H9 (cell line): Measurements from ENCODE around the gene LIG3. TPM values are rescaled to one million over a fixed set of nuclear protein-coding genes. Genes with fewer than 3 reads are reported as not detected.

ENCODE experiments used
- DNase-seq: peaks from one replicate; pipeline ENCODE4 v3.0.0-alpha.2; 2017
- H2AFZ ChIP-seq: one replicate; pipeline ENCODE4 v1.6.1; 2013; ENCODE audit warnings: mild to moderate bottlenecking, low read length, control low read depth, moderate library complexity
- H2AK5ac ChIP-seq: 2 replicates; pipeline ENCODE4 v1.6.1; 2013; ENCODE audit warnings: low read length, control low read depth, mixed read lengths; ENCODE audit not compliant: insufficient read length
- H2BK120ac ChIP-seq: one replicate; pipeline ENCODE4 v1.6.1; 2013; ENCODE audit warnings: low read depth, mild to moderate bottlenecking, low read length, control low read depth, inconsistent platforms; ENCODE audit not compliant: poor library complexity, severe bottlenecking
- H2BK12ac ChIP-seq: 2 replicates; pipeline ENCODE4 v1.6.1; 2013; ENCODE audit warnings: low read length, control low read depth, mixed read lengths, low read depth; ENCODE audit not compliant: insufficient read length
- H2BK15ac ChIP-seq: 2 replicates; pipeline ENCODE4 v1.6.1; 2013; ENCODE audit warnings: low read depth, low read length, control low read depth
- H2BK20ac ChIP-seq: one replicate; pipeline ENCODE4 v1.6.1; 2013; ENCODE audit warnings: low read depth, mild to moderate bottlenecking, low read length, control low read depth, inconsistent platforms; ENCODE audit not compliant: poor library complexity, severe bottlenecking
- H2BK5ac ChIP-seq: 2 replicates; pipeline ENCODE4 v1.6.1; 2013; ENCODE audit warnings: low read length, control low read depth, mixed read lengths; ENCODE audit not compliant: insufficient read length
- H3K14ac ChIP-seq: 2 replicates; pipeline ENCODE4 v1.6.1; 2013; ENCODE audit warnings: low read length, control low read depth; ENCODE audit not compliant: insufficient read depth
- H3K18ac ChIP-seq: 2 replicates; pipeline ENCODE4 v1.6.1; 2013; ENCODE audit warnings: low read depth, mild to moderate bottlenecking, mixed read lengths, low read length, control low read depth; ENCODE audit not compliant: insufficient read length
- H3K23ac ChIP-seq: 2 replicates; pipeline ENCODE4 v1.6.1; 2013; ENCODE audit warnings: low read length, control low read depth, mixed read lengths, low read depth; ENCODE audit not compliant: insufficient read length
- H3K23me2 ChIP-seq: 2 replicates; pipeline ENCODE4 v1.6.1; 2013; ENCODE audit warnings: low read depth, mild to moderate bottlenecking, mixed read lengths, low read length, control low read depth; ENCODE audit not compliant: insufficient read length, poor library complexity, severe bottlenecking
- H3K27ac ChIP-seq: 2 replicates; pipeline ENCODE4 v1.5.1; 2013; ENCODE audit warnings: low read length, control low read depth, mixed read lengths, low read depth; ENCODE audit not compliant: insufficient read length
- H3K27me3 ChIP-seq: 2 replicates; pipeline ENCODE4 v1.6.1; 2013; ENCODE audit warnings: low read length, control low read depth, inconsistent platforms; ENCODE audit not compliant: insufficient read depth
- H3K4ac ChIP-seq: 2 replicates; pipeline ENCODE4 v1.6.1; 2013; ENCODE audit warnings: low read depth, mild to moderate bottlenecking, control low read depth, inconsistent platforms, low read length, moderate library complexity
- H3K4me1 ChIP-seq: 2 replicates; pipeline ENCODE4 v1.6.1; 2013; ENCODE audit warnings: low read length, control low read depth, inconsistent platforms; ENCODE audit not compliant: insufficient read depth
- H3K4me2 ChIP-seq: 2 replicates; pipeline ENCODE4 v1.6.1; 2013; ENCODE audit warnings: low read length, control low read depth, mixed read lengths; ENCODE audit not compliant: insufficient read length, insufficient read depth
- H3K56ac ChIP-seq: 2 replicates; pipeline ENCODE4 v1.6.1; 2013; ENCODE audit warnings: low read depth, mild to moderate bottlenecking, mixed read lengths, low read length, control low read depth; ENCODE audit not compliant: insufficient read length
- H3K79me1 ChIP-seq: 2 replicates; pipeline ENCODE4 v1.6.1; 2013; ENCODE audit warnings: low read depth, mild to moderate bottlenecking, moderate library complexity, low read length, control low read depth, inconsistent platforms; ENCODE audit not compliant: insufficient read depth, poor library complexity, severe bottlenecking
- H3K79me2 ChIP-seq: 2 replicates; pipeline ENCODE4 v1.6.1; 2013; ENCODE audit warnings: low read length, control low read depth, inconsistent platforms; ENCODE audit not compliant: insufficient read depth
- H3K9ac ChIP-seq: 2 replicates; pipeline ENCODE4 v1.6.1; 2013; ENCODE audit warnings: low read length, control low read depth, mixed read lengths; ENCODE audit not compliant: insufficient read length; ENCODE audit errors: extremely low read depth
- H3K9me3 ChIP-seq: one replicate; pipeline ENCODE4 v1.6.1; 2013; ENCODE audit warnings: low read depth, low read length, inconsistent platforms; ENCODE audit not compliant: control insufficient read depth
- H3T11ph ChIP-seq: one replicate; pipeline ENCODE4 v1.6.1; 2013; ENCODE audit warnings: mild to moderate bottlenecking, low read length, control low read depth, inconsistent platforms
- H4K20me1 ChIP-seq: one replicate; pipeline ENCODE4 v1.6.1; 2013; ENCODE audit not compliant: control insufficient read depth, insufficient read length, insufficient read depth
- H4K5ac ChIP-seq: 2 replicates; pipeline ENCODE4 v1.6.1; 2013; ENCODE audit warnings: low read depth, mild to moderate bottlenecking, mixed read lengths, low read length, control low read depth; ENCODE audit not compliant: insufficient read length
- H4K8ac ChIP-seq: replicated peaks from 2 replicates; pipeline ENCODE4 v1.6.1; 2013; ENCODE audit warnings: low read length, control low read depth, mixed read lengths, low read depth; ENCODE audit not compliant: insufficient read length
- H4K91ac ChIP-seq: 2 replicates; pipeline ENCODE4 v1.6.1; 2013; ENCODE audit warnings: low read depth, mild to moderate bottlenecking, moderate library complexity, mixed read lengths, low read length, control low read depth; ENCODE audit not compliant: insufficient read length
- H3K27ac Mint-ChIP-seq, 3 experiments: 2 replicates in 2 of 3; 3 replicates in 1 of 3; pipeline ENCODE4 v1.8.0; 2020 to 2021; ENCODE audit warnings: mixed read lengths in 3 of 3, mild to moderate bottlenecking in 1 of 3, moderate library complexity in 1 of 3
- H3K27me3 Mint-ChIP-seq: 2 replicates; pipeline ENCODE4 v1.8.0; 2021; ENCODE audit warnings: low read depth, mild to moderate bottlenecking, moderate library complexity, mixed read lengths
- H3K36me3 Mint-ChIP-seq, 3 experiments: 2 replicates in 2 of 3; 3 replicates in 1 of 3; pipeline ENCODE4 v1.8.0; 2020 to 2021; ENCODE audit warnings: low read depth in 3 of 3, mixed read lengths in 3 of 3; ENCODE audit not compliant: insufficient read depth in 1 of 3
- H3K4me1 Mint-ChIP-seq, 2 experiments: 2 replicates each; pipeline ENCODE4 v1.8.0; 2020; ENCODE audit warnings: mixed read lengths in 2 of 2
- H3K4me3 Mint-ChIP-seq, 2 experiments: 2 replicates in 1 of 2; 3 replicates in 1 of 2; pipeline ENCODE4 v1.8.0; 2020 to 2021; ENCODE audit warnings: mild to moderate bottlenecking in 2 of 2, mixed read lengths in 2 of 2, moderate library complexity in 1 of 2
- H3K9me3 Mint-ChIP-seq, 2 experiments: 2 replicates in 1 of 2; 3 replicates in 1 of 2; pipeline ENCODE4 v1.8.0; 2020; ENCODE audit warnings: mild to moderate bottlenecking in 2 of 2, mixed read lengths in 2 of 2, moderate library complexity in 1 of 2
- WGBS: extraction: QIAGEN DNeasy Blood & Tissue Kit; methylation state at CpG from one replicate; pipeline ENCODE4 v1.1.7; 2013; ENCODE audit warnings: missing lambda C conversion rate, low lambda C conversion rate, mixed read lengths; ENCODE audit not compliant: insufficient read length; ENCODE audit errors: extremely low coverage; 5-methylcytosine and 5-hydroxymethylcytosine counted together
- total RNA-seq: library from RNA; stranded (reverse); gene quantifications from 2 replicates; pipeline ENCODE4 v1.2.1, GENCODE V29; 2021
- TF ChIP-seq, protein P1 (sequence below): fragments of 200-600 bp; sonication (generic); conservative IDR thresholded peaks from 3 replicates; pipeline ENCODE4 v1.8.0; 2021; ENCODE audit warnings: antibody characterized with exemption, mild to moderate bottlenecking

Gene LIG3
- total RNA-seq, 1 experiment from 2014 or later: 96.0 TPM

DNA sequence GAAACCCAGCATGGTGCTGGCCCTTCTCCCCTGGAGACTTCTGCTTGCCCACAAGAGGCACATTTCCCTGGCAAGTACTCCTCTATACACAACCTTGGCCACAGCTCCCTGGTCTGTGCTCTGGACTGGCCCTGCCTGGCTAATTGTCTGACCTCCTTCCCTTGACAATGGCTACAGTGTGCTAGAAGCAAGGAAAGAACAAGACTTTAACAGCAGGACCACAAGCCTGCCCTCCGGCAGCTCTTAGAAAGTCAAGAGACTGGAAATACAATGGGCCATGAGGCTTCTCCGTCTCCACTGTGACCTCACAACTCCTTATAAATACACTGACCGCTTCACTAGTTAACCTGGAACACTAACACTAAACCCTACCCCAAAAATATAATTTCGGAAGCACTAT is 36.7 kb downstream of the LIG3 start:
- TF ChIP-seq, protein P1, sequence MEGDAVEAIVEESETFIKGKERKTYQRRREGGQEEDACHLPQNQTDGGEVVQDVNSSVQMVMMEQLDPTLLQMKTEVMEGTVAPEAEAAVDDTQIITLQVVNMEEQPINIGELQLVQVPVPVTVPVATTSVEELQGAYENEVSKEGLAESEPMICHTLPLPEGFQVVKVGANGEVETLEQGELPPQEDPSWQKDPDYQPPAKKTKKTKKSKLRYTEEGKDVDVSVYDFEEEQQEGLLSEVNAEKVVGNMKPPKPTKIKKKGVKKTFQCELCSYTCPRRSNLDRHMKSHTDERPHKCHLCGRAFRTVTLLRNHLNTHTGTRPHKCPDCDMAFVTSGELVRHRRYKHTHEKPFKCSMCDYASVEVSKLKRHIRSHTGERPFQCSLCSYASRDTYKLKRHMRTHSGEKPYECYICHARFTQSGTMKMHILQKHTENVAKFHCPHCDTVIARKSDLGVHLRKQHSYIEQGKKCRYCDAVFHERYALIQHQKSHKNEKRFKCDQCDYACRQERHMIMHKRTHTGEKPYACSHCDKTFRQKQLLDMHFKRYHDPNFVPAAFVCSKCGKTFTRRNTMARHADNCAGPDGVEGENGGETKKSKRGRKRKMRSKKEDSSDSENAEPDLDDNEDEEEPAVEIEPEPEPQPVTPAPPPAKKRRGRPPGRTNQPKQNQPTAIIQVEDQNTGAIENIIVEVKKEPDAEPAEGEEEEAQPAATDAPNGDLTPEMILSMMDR: no peak
- Histone ChIP-seq H4K20me1 (no peaks in the 10 kb centered on the region), H4K8ac (no peak overlapping the region), H2BK20ac (no peak overlapping the region), H3K27me3 (no peaks in the 10 kb centered on the region), H2BK120ac (no peak overlapping the region), H2AFZ (no peak overlapping the region), H3T11ph (no peak overlapping the region), H2BK5ac (no peak overlapping the region), H3K23ac (no peak overlapping the region), H3K4me1 (0 out of 2 replicates have a peak, but pooled peaks cover under 1% of the 10 kb centered on the region), H3K9ac (no peak overlapping the region), H3K18ac (no peak overlapping the region), H2AK5ac (no peak overlapping the region), H3K56ac (no peak overlapping the region), H3K4me2 (no peak overlapping the region), H4K91ac (no peak overlapping the region), H3K23me2 (no peaks in the 10 kb centered on the region), H3K79me1 (no peaks in the 10 kb centered on the region), H3K14ac (no peak overlapping the region), H3K27ac (no peak overlapping the region), H3K4ac (no peak overlapping the region), H2BK15ac (no peak overlapping the region), H3K79me2 (no peaks in the 10 kb centered on the region), H3K9me3 (no peaks in the 10 kb centered on the region), H4K5ac (no peak overlapping the region), H2BK12ac (no peak overlapping the region)
- Mint-ChIP-seq H3K9me3 (no peaks in the 10 kb centered on the region), H3K4me3 (no peak overlapping the region), H3K27me3 (no peaks in the 10 kb centered on the region), H3K36me3 (peaks cover 0 to 10% (median 3%) of the 10 kb centered on the region in 3 experiments; a peak in 5 of 7 replicates), H3K27ac (peak overlapping the region in 1 of 3 experiments; percentile 54; a peak in 2 of 7 replicates), H3K4me1 (peaks cover 4 to 7% of the 10 kb centered on the region in 2 experiments)
- WGBS: 100% methylated on average over 1 of the region's 4 CpGs
- no peak for DNase-seq
